Right kidney (tissue), 1 donor: ENCODE results near the gene TTC23L.

ENCODE experiments used
- DNase-seq: peaks from one replicate; pipeline ENCODE4 v3.0.0-alpha.2; 2016

Gene TTC23L

GRCh38 chr5:34832568-34832967 lies 6.4 kb upstream of the TTC23L start:
- no peak for DNase-seq

- no peak for DNase-seq
These were observed 5.9 kb upstream of the TTC23L start for GRCh38 chr5:34833090-34833489.

GRCh38 chr5:34833976-34834793 lies 4.8 kb upstream of the TTC23L start:
- no peak for DNase-seq

- no peak for DNase-seq
These were observed 4.2 kb upstream of the TTC23L start for GRCh38 chr5:34834794-34835089.

GRCh38 chr5:34835664-34836063 lies 3.3 kb upstream of the TTC23L start:
- DNase-seq: no peak

- no peak for DNase-seq
These were observed 2.9 kb downstream of the TTC23L start for GRCh38 chr5:34841816-34842215.

- no peak for DNase-seq
These were observed 3.6 kb downstream of the TTC23L start for GRCh38 chr5:34842554-34842953.

- DNase-seq: no peak
These were observed 4.5 kb downstream of the TTC23L start for GRCh38 chr5:34843497-34843896.

- no peak for DNase-seq
These were observed 5.1 kb downstream of the TTC23L start for GRCh38 chr5:34844106-34844505.

- DNase-seq: no peak
These were observed 6.0 kb downstream of the TTC23L start for GRCh38 chr5:34844999-34845398.

GRCh38 chr5:34847056-34847455 lies 8.1 kb downstream of the TTC23L start:
- no peak for DNase-seq

GRCh38 chr5:34847552-34847951 lies 8.6 kb downstream of the TTC23L start:
- no peak for DNase-seq

- DNase-seq: no peak
These were observed 9.3 kb downstream of the TTC23L start for GRCh38 chr5:34848230-34848629.

GRCh38 chr5:34849253-34849652 lies 10.3 kb downstream of the TTC23L start:
- DNase-seq: no peak

- DNase-seq: peak; percentile 12
These were observed 15.7 kb downstream of the TTC23L start for GRCh38 chr5:34854459-34855174.

- DNase-seq: no peak
These were observed 18.2 kb downstream of the TTC23L start for GRCh38 chr5:34857161-34857560.

- no peak for DNase-seq
These were observed 18.9 kb downstream of the TTC23L start for GRCh38 chr5:34857894-34858293.

- DNase-seq: no peak
These were observed 19.8 kb downstream of the TTC23L start for GRCh38 chr5:34858790-34859189.

GRCh38 chr5:34859253-34859652 lies 20.3 kb downstream of the TTC23L start:
- no peak for DNase-seq

GRCh38 chr5:34863946-34864345 lies 25.0 kb downstream of the TTC23L start:
- no peak for DNase-seq

GRCh38 chr5:34865091-34865490 lies 26.1 kb downstream of the TTC23L start:
- no peak for DNase-seq

GRCh38 chr5:34866989-34867471 lies 28.1 kb downstream of the TTC23L start:
- DNase-seq: no peak

GRCh38 chr5:34867660-34868059 lies 28.7 kb downstream of the TTC23L start:
- no peak for DNase-seq

GRCh38 chr5:34868791-34869190 lies 29.8 kb downstream of the TTC23L start:
- no peak for DNase-seq
